ENCODE measurements around the gene SPAG17.

SPAG17 gene

GRCh38 chr1:118169016-118169415 lies 16.0 kb downstream of the SPAG17 start:
- H3K4me3 ChIP-seq (ENCODE audit: low read depth, low read length), result no peak overlapping the region

- no peak overlapping the region for H3K4me3 ChIP-seq (ENCODE audit: low read depth, low read length)
Observed at GRCh38 chr1:118160806-118161205, 24.2 kb downstream of the SPAG17 start.

GRCh38 chr1:118159569-118159968 lies 25.5 kb downstream of the SPAG17 start:
- no peak overlapping the region for H3K4me3 ChIP-seq (ENCODE audit: low read depth, low read length)

GRCh38 chr1:118158924-118159323 lies 26.1 kb downstream of the SPAG17 start:
- H3K4me3 ChIP-seq (ENCODE audit: low read depth, low read length), result no peak overlapping the region

- no peak overlapping the region for H3K4me3 ChIP-seq (ENCODE audit: low read depth, low read length)
Observed at GRCh38 chr1:118157506-118157905, 27.5 kb downstream of the SPAG17 start.

- H3K4me3 ChIP-seq (ENCODE audit: low read depth, low read length), result no peak overlapping the region
Observed at GRCh38 chr1:118155106-118155505, 29.9 kb downstream of the SPAG17 start.

- no peak overlapping the region for H3K4me3 ChIP-seq (ENCODE audit: low read depth, low read length)
Observed at GRCh38 chr1:118154220-118154619, 30.8 kb downstream of the SPAG17 start.

- H3K4me3 ChIP-seq (ENCODE audit: low read depth, low read length), result no peak overlapping the region
Observed at GRCh38 chr1:118151312-118151937, 33.6 kb downstream of the SPAG17 start.

- H3K4me3 ChIP-seq (ENCODE audit: low read depth, low read length), result no peak overlapping the region
Observed at GRCh38 chr1:118149799-118150198, 35.2 kb downstream of the SPAG17 start.

- no peak overlapping the region for H3K4me3 ChIP-seq (ENCODE audit: low read depth, low read length)
Observed at GRCh38 chr1:118148034-118148433, 37.0 kb downstream of the SPAG17 start.

- no peak overlapping the region for H3K4me3 ChIP-seq (ENCODE audit: low read depth, low read length)
Observed at GRCh38 chr1:118147522-118147921, 37.5 kb downstream of the SPAG17 start.

GRCh38 chr1:118145721-118146120 lies 39.3 kb downstream of the SPAG17 start:
- no peak overlapping the region for H3K4me3 ChIP-seq (ENCODE audit: low read depth, low read length)

GRCh38 chr1:118144684-118145083 lies 40.3 kb downstream of the SPAG17 start:
- H3K4me3 ChIP-seq (ENCODE audit: low read depth, low read length), result no peak overlapping the region

- H3K4me3 ChIP-seq (ENCODE audit: low read depth, low read length), result no peak overlapping the region
Observed at GRCh38 chr1:118143831-118144230, 41.2 kb downstream of the SPAG17 start.

- no peak overlapping the region for H3K4me3 ChIP-seq (ENCODE audit: low read depth, low read length)
Observed at GRCh38 chr1:118143121-118143520, 41.9 kb downstream of the SPAG17 start.

GRCh38 chr1:118142546-118142945 lies 42.5 kb downstream of the SPAG17 start:
- no peak overlapping the region for H3K4me3 ChIP-seq (ENCODE audit: low read depth, low read length)

GRCh38 chr1:118137900-118138299 lies 47.1 kb downstream of the SPAG17 start:
- H3K4me3 ChIP-seq (ENCODE audit: low read depth, low read length), result no peak overlapping the region

GRCh38 chr1:118136187-118136941 lies 48.7 kb downstream of the SPAG17 start:
- no peak overlapping the region for H3K4me3 ChIP-seq (ENCODE audit: low read depth, low read length)

GRCh38 chr1:118132000-118132399 lies 53.0 kb downstream of the SPAG17 start:
- no peak overlapping the region for H3K4me3 ChIP-seq (ENCODE audit: low read depth, low read length)

GRCh38 chr1:118128761-118129160 lies 56.3 kb downstream of the SPAG17 start:
- no peak overlapping the region for H3K4me3 ChIP-seq (ENCODE audit: low read depth, low read length)

- no peak overlapping the region for H3K4me3 ChIP-seq (ENCODE audit: low read depth, low read length)
Observed at GRCh38 chr1:118124064-118124463, 61.0 kb downstream of the SPAG17 start.

GRCh38 chr1:118123116-118123839 lies 61.8 kb downstream of the SPAG17 start:
- H3K4me3 ChIP-seq (ENCODE audit: low read depth, low read length), result no peak overlapping the region
